CD14-positive monocyte (primary cell): Measurements from ENCODE around the gene PTPN7. TPM values are rescaled to one million over a fixed set of nuclear protein-coding genes. Genes with fewer than 3 reads are reported as not detected.

Source experiments
- DNase-seq, 3 donors: peaks; one replicate each; pipeline ENCODE4 v3.0.0-alpha.2; 2011 to 2022
- H2AFZ ChIP-seq: 2 replicates; pipeline ENCODE4 v1.6.0; 2012; ENCODE audit warnings: mild to moderate bottlenecking, low read depth, low read length, inconsistent platforms; ENCODE audit not compliant: insufficient read depth, poor library complexity, severe bottlenecking
- H3K27ac ChIP-seq, 2 donors: 1 replicate in 1 of 2; 2 replicates in 1 of 2; pipeline ENCODE4 v1.5.1; 2012 to 2013; ENCODE audit warnings: low read length in 2 of 2, control low read depth in 1 of 2, inconsistent platforms in 1 of 2, low read depth in 1 of 2, mild to moderate bottlenecking in 1 of 2
- H3K27me3 ChIP-seq, 2 donors: one replicate each; pipeline versions ENCODE4 v1.6.0 to v1.6.1; 2011 to 2013; ENCODE audit warnings: low read length in 2 of 2; ENCODE audit not compliant: control insufficient read depth in 2 of 2, insufficient read depth in 2 of 2
- H3K36me3 ChIP-seq, 2 donors: replicated peaks in 1 of 2; 1 replicate in 1 of 2; 2 replicates in 1 of 2; pipeline versions ENCODE4 v1.5.1 to v1.6.1; 2012 to 2013; ENCODE audit warnings: low read length in 2 of 2, control low read depth in 1 of 2, inconsistent platforms in 1 of 2, mild to moderate bottlenecking in 1 of 2; ENCODE audit not compliant: insufficient read depth in 2 of 2, control insufficient read depth in 1 of 2
- H3K4me1 ChIP-seq, 2 donors: 1 replicate in 1 of 2; 2 replicates in 1 of 2; pipeline versions ENCODE4 v1.5.1 to v1.6.1; 2012 to 2013; ENCODE audit warnings: low read length in 2 of 2, control low read depth in 1 of 2, inconsistent platforms in 1 of 2, mild to moderate bottlenecking in 1 of 2, moderate library complexity in 1 of 2; ENCODE audit not compliant: insufficient read depth in 2 of 2, control insufficient read depth in 1 of 2
- H3K4me2 ChIP-seq: replicated peaks from 2 replicates; pipeline ENCODE3; 2012; ENCODE audit warnings: low read length, moderate library complexity, mild to moderate bottlenecking; ENCODE audit not compliant: poor library complexity, severe bottlenecking; ENCODE audit errors: extremely low read depth
- H3K4me3 ChIP-seq, 3 experiments: fragments of 200-600 bp in 1 of 3; sonication (generic) in 1 of 3; replicated peaks in 1 of 3; 1 replicate in 2 of 3; 2 replicates in 1 of 3; pipeline ENCODE4 v1.5.1; 2011 to 2013; ENCODE audit warnings: low read length in 3 of 3, mild to moderate bottlenecking in 3 of 3, control low read depth in 2 of 3, low read depth in 2 of 3, inconsistent platforms in 1 of 3, moderate library complexity in 1 of 3
- H3K79me2 ChIP-seq: 2 replicates; pipeline ENCODE4 v1.6.0; 2012; ENCODE audit warnings: mild to moderate bottlenecking, control low read depth, inconsistent platforms, low read length, moderate library complexity; ENCODE audit not compliant: insufficient read depth
- H3K9ac ChIP-seq: 2 replicates; pipeline ENCODE4 v1.6.0; 2017; ENCODE audit warnings: low read length, mild to moderate bottlenecking; ENCODE audit not compliant: insufficient read depth, poor library complexity, severe bottlenecking
- H3K9me3 ChIP-seq, 2 donors: replicated peaks in 1 of 2; 1 replicate in 1 of 2; 2 replicates in 1 of 2; pipeline versions ENCODE4 v1.5.1 to v1.6.1; 2012 to 2013; ENCODE audit warnings: low read length in 2 of 2, control low read depth in 1 of 2; ENCODE audit not compliant: control insufficient read depth in 1 of 2, insufficient read depth in 1 of 2
- H4K20me1 ChIP-seq: 2 replicates; pipeline ENCODE4 v1.6.0; 2012; ENCODE audit warnings: mild to moderate bottlenecking, low read length, control low read depth, moderate library complexity; ENCODE audit not compliant: insufficient read depth
- H3K27ac Mint-ChIP-seq, 7 donors: one replicate each; pipeline ENCODE4 v1.8.0; 2020; ENCODE audit warnings: mild to moderate bottlenecking in 7 of 7, mixed read lengths in 7 of 7, moderate library complexity in 6 of 7, inconsistent platforms in 2 of 7
- H3K27me3 Mint-ChIP-seq, 3 donors: one replicate each; pipeline ENCODE4 v1.8.0; 2021 to 2022; ENCODE audit warnings: low read depth in 3 of 3, mild to moderate bottlenecking in 3 of 3, mixed read lengths in 3 of 3, moderate library complexity in 3 of 3, inconsistent platforms in 1 of 3
- H3K36me3 Mint-ChIP-seq, 2 donors: one replicate each; pipeline ENCODE4 v1.8.0; 2020; ENCODE audit warnings: mixed read lengths in 2 of 2, inconsistent platforms in 1 of 2, mild to moderate bottlenecking in 1 of 2
- H3K4me1 Mint-ChIP-seq: one replicate; pipeline ENCODE4 v1.8.0; 2020; ENCODE audit warnings: mild to moderate bottlenecking, mixed read lengths
- H3K4me3 Mint-ChIP-seq, 2 donors: one replicate each; pipeline ENCODE4 v1.8.0; 2020; ENCODE audit warnings: mild to moderate bottlenecking in 2 of 2, mixed read lengths in 2 of 2, moderate library complexity in 1 of 2
- H3K9me3 Mint-ChIP-seq, 7 donors: one replicate each; pipeline ENCODE4 v1.8.0; 2020 to 2022; ENCODE audit warnings: mixed read lengths in 7 of 7, mild to moderate bottlenecking in 6 of 7, moderate library complexity in 6 of 7, inconsistent platforms in 2 of 7
- WGBS: methylation state at CpG from one replicate; pipeline ENCODE4 v1.1.5; 2013; ENCODE audit warnings: missing lambda C conversion rate; ENCODE audit not compliant: insufficient coverage; 5-methylcytosine and 5-hydroxymethylcytosine counted together
- intact Hi-C, 2 donors: fragments of 100-400 bp; cut with micrococcal nuclease; formaldehyde crosslinking; loops; one replicate each; pipeline versions ENCODE4 v1.15.0 to v1.15.1; 2023
- polyA plus RNA-seq, 3 donors: library from polyadenylated mRNA; depleted of rRNA in 1 of 3; unstranded in 2 of 3; stranded (reverse) in 1 of 3; fragments of 300-500 nt in 2 of 3; fragments of >200 nt in 1 of 3; fragmentation: Illumina TruSeq in 2 of 3; gene quantifications; 1 replicate in 2 of 3; 2 replicates in 1 of 3; pipeline ENCODE4 v1.2.3, GENCODE V29; 2012 to 2021
- TF ChIP-seq, protein P1 (sequence below): fragments of 200-600 bp; IDR thresholded peaks from one replicate; pipeline ENCODE4 v1.8.0; 2022; ENCODE audit warnings: antibody characterized with exemption, mild to moderate bottlenecking

PTPN7 gene
- polyA plus RNA-seq, 3 donors: 4.0 to 18.8 (median 8.3) TPM

- H3K27ac Mint-ChIP-seq: no peak overlapping the region
- H3K27ac ChIP-seq: peak overlapping the region in 1 of 2 donors; percentile 89
- no peaks in the 10 kb centered on the region for H3K4me1 Mint-ChIP-seq
- peaks cover 0 to 11% of the 10 kb centered on the region in 2 donors for H3K4me1 ChIP-seq
- peak in 1 of 3 donors; percentile 90 for DNase-seq
- H2AFZ ChIP-seq: peak overlapping the region; percentile 63
- no peaks in the 10 kb centered on the region for H4K20me1 ChIP-seq
- H3K9me3 ChIP-seq: no peaks in the 10 kb centered on the region
- H3K9me3 Mint-ChIP-seq: peaks cover 0 to 2% (median 0%) of the 10 kb centered on the region in 7 donors
- H3K36me3 Mint-ChIP-seq: no peaks in the 10 kb centered on the region
- no peaks in the 10 kb centered on the region for H3K36me3 ChIP-seq
- WGBS: 83% methylated on average over 4 of the region's 10 CpGs
- intact Hi-C loops: no loop called here
- H3K79me2 ChIP-seq: no peaks in the 10 kb centered on the region
- no peak overlapping the region for H3K4me3 Mint-ChIP-seq
- TF ChIP-seq, protein P1, sequence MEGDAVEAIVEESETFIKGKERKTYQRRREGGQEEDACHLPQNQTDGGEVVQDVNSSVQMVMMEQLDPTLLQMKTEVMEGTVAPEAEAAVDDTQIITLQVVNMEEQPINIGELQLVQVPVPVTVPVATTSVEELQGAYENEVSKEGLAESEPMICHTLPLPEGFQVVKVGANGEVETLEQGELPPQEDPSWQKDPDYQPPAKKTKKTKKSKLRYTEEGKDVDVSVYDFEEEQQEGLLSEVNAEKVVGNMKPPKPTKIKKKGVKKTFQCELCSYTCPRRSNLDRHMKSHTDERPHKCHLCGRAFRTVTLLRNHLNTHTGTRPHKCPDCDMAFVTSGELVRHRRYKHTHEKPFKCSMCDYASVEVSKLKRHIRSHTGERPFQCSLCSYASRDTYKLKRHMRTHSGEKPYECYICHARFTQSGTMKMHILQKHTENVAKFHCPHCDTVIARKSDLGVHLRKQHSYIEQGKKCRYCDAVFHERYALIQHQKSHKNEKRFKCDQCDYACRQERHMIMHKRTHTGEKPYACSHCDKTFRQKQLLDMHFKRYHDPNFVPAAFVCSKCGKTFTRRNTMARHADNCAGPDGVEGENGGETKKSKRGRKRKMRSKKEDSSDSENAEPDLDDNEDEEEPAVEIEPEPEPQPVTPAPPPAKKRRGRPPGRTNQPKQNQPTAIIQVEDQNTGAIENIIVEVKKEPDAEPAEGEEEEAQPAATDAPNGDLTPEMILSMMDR: no peak
- H3K27me3 Mint-ChIP-seq: peaks cover 2 to 6% (median 3%) of the 10 kb centered on the region in 3 donors
- peak overlapping the region; percentile 48 for H3K9ac ChIP-seq
- H3K4me3 ChIP-seq: peak overlapping the region in 1 of 3 experiments; percentile 9
- peak overlapping the region; percentile 57 for H3K4me2 ChIP-seq
- H3K27me3 ChIP-seq: no peaks in the 10 kb centered on the region
These were observed 54.6 kb downstream of the PTPN7 start for GRCh38 chr1:202105571-202106339.

- TF ChIP-seq, protein P1: no peak
- peaks cover 0 to 6% (median 2%) of the 10 kb centered on the region in 3 donors for H3K27me3 Mint-ChIP-seq
- Histone ChIP-seq H3K9me3 (no peaks in the 10 kb centered on the region), H4K20me1 (no peaks in the 10 kb centered on the region), H3K4me2 (no peak overlapping the region), H3K27ac (no peak overlapping the region), H3K36me3 (no peaks in the 10 kb centered on the region), H3K79me2 (no peaks in the 10 kb centered on the region), H2AFZ (no peak overlapping the region), H3K9ac (no peak overlapping the region), H3K27me3 (no peaks in the 10 kb centered on the region), H3K4me3 (no peak overlapping the region), H3K4me1 (peaks cover 0 to 11% of the 10 kb centered on the region in 2 donors)
- H3K4me3 Mint-ChIP-seq: no peak overlapping the region
- no peak for DNase-seq
- H3K36me3 Mint-ChIP-seq: no peaks in the 10 kb centered on the region
- no peaks in the 10 kb centered on the region for H3K9me3 Mint-ChIP-seq
- H3K4me1 Mint-ChIP-seq: no peaks in the 10 kb centered on the region
- intact Hi-C loops: no loop called here
- 87% methylated on average over 8 of the region's 10 CpGs for WGBS
- H3K27ac Mint-ChIP-seq: no peak overlapping the region
These were observed 56.3 kb downstream of the PTPN7 start for GRCh38 chr1:202104073-202104472.
